Measurements from ENCODE around the gene HPD. TPM values are rescaled to one million over a fixed set of nuclear protein-coding genes. Genes with fewer than 3 reads are reported as not detected.

Gene HPD
- total RNA-seq, 1 donor from 2014 or later: not detected

GRCh38 chr12:121827351-121828099 lies 31.1 kb downstream of the HPD start:
- no peak for DNase-seq

GRCh38 chr12:121826318-121827150 lies 32.1 kb downstream of the HPD start:
- DNase-seq: no peak

- no peak for DNase-seq
Measured at GRCh38 chr12:121825041-121825523, 33.6 kb downstream of the HPD start.

- no peak for DNase-seq
Measured at GRCh38 chr12:121823727-121824115, 34.9 kb downstream of the HPD start.

GRCh38 chr12:121823101-121823726 lies 35.4 kb downstream of the HPD start:
- no peak for DNase-seq

GRCh38 chr12:121822393-121823100 lies 36.1 kb downstream of the HPD start:
- no peak for DNase-seq

GRCh38 chr12:121820056-121820455 lies 38.6 kb downstream of the HPD start:
- no peak for DNase-seq

GRCh38 chr12:121819212-121819949 lies 39.3 kb downstream of the HPD start:
- DNase-seq: no peak

- no peak for DNase-seq
Measured at GRCh38 chr12:121817648-121818043, 41.0 kb downstream of the HPD start.

GRCh38 chr12:121816925-121817647 lies 41.6 kb downstream of the HPD start:
- DNase-seq: no peak

GRCh38 chr12:121815263-121815662 lies 43.4 kb downstream of the HPD start:
- DNase-seq: no peak

- DNase-seq: no peak
Measured at GRCh38 chr12:121814429-121815119, 44.1 kb downstream of the HPD start.

GRCh38 chr12:121813951-121814350 lies 44.7 kb downstream of the HPD start:
- no peak for DNase-seq

GRCh38 chr12:121812921-121813896 lies 45.5 kb downstream of the HPD start:
- DNase-seq: no peak

GRCh38 chr12:121812320-121812871 lies 46.3 kb downstream of the HPD start:
- DNase-seq: peak; percentile 52

- DNase-seq: no peak
Measured at GRCh38 chr12:121811434-121812319, 47.0 kb downstream of the HPD start.

- DNase-seq: no peak
Measured at GRCh38 chr12:121810833-121811433, 47.7 kb downstream of the HPD start.

Data from occipital lobe (tissue), 2 donors.